Measurements from ENCODE around the gene PSKH1.
"Not testable (repeated sequence)": the region's sequence is repeated elsewhere in the genome, so short reads cannot be mapped to it uniquely, and the experiment has no call there.

Gene PSKH1

DNA sequence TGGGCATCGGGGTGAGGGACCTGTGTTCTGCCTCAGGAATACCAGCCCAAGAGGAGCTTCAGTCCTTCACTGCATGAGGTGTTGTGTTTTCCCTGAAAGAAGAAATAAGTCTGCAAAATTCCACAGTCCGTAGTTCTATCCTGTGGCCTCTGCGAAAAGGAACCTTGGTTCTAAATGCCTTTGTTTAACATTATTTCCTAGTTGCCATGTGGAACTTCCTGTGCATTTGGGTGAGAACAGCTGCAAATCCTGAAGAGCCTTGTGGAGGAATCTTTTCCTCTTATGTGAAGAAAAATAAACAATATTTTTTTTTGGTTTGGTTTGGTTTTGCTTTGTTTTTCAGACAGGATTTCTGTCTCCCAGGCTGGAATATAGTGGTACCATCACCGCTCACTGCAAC is 9.8 kb downstream of the PSKH1 start:
- H3K4me3 ChIP-seq (ENCODE audit: control insufficient read depth, low read depth, low read length), result no peak overlapping the region
- DNase-seq (ENCODE audit: low read depth), result no peak
- TF ChIP-seq, protein P1, sequence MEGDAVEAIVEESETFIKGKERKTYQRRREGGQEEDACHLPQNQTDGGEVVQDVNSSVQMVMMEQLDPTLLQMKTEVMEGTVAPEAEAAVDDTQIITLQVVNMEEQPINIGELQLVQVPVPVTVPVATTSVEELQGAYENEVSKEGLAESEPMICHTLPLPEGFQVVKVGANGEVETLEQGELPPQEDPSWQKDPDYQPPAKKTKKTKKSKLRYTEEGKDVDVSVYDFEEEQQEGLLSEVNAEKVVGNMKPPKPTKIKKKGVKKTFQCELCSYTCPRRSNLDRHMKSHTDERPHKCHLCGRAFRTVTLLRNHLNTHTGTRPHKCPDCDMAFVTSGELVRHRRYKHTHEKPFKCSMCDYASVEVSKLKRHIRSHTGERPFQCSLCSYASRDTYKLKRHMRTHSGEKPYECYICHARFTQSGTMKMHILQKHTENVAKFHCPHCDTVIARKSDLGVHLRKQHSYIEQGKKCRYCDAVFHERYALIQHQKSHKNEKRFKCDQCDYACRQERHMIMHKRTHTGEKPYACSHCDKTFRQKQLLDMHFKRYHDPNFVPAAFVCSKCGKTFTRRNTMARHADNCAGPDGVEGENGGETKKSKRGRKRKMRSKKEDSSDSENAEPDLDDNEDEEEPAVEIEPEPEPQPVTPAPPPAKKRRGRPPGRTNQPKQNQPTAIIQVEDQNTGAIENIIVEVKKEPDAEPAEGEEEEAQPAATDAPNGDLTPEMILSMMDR (conservative IDR thresholded peaks at IDR 0.05; ENCODE audit: control insufficient read depth, insufficient read depth, low read depth, low read length), result no peak

GRCh38 chr16:67907397-67908180 is 14.5 kb downstream of the PSKH1 start:
- TF ChIP-seq, protein P1 (conservative IDR thresholded peaks at IDR 0.05; ENCODE audit: control insufficient read depth, insufficient read depth, low read depth, low read length), result no peak
- no peak overlapping the region for H3K4me3 ChIP-seq (ENCODE audit: control insufficient read depth, low read depth, low read length)
- no peak for DNase-seq (ENCODE audit: low read depth)

- TF ChIP-seq, protein P1 (conservative IDR thresholded peaks at IDR 0.05; ENCODE audit: control insufficient read depth, insufficient read depth, low read depth, low read length), result no peak
- DNase-seq (ENCODE audit: low read depth), result no peak
- H3K4me3 ChIP-seq (ENCODE audit: control insufficient read depth, low read depth, low read length), result no peak overlapping the region
Observed at GRCh38 chr16:67909056-67909742, 16.1 kb downstream of the PSKH1 start.

- peak; percentile 74 for DNase-seq (ENCODE audit: low read depth)
- TF ChIP-seq, protein P1 (conservative IDR thresholded peaks at IDR 0.05; ENCODE audit: control insufficient read depth, insufficient read depth, low read depth, low read length), result no peak
- H3K4me3 ChIP-seq (ENCODE audit: control insufficient read depth, low read depth, low read length), result no peak overlapping the region
Observed at GRCh38 chr16:67910158-67910557, 17.1 kb downstream of the PSKH1 start.

GRCh38 chr16:67914758-67915495 is 21.9 kb downstream of the PSKH1 start:
- TF ChIP-seq, protein P1 (conservative IDR thresholded peaks at IDR 0.05; ENCODE audit: control insufficient read depth, insufficient read depth, low read depth, low read length), result no peak
- no peak for DNase-seq (ENCODE audit: low read depth)
- H3K4me3 ChIP-seq (ENCODE audit: control insufficient read depth, low read depth, low read length), result no peak overlapping the region

- not testable (repeated sequence) for DNase-seq (ENCODE audit: low read depth); H3K4me3 ChIP-seq (ENCODE audit: control insufficient read depth, low read depth, low read length)
Observed at GRCh38 chr16:67915496-67915769, 22.4 kb downstream of the PSKH1 start.

All from fibroblast of mammary gland (primary cell).